ENCODE data around the gene BRIX1.

- TF ChIP-seq GATA2 (IDR thresholded peaks at IDR 0.05; ENCODE audit: low read depth, low read length): no peak
- TF ChIP-seq GATA3 (IDR thresholded peaks at IDR 0.05; ENCODE audit: low read depth, low read length): no peak
Measured at GRCh38 chr5:34957857-34958690, 42.6 kb downstream of the BRIX1 start.
